ENCODE results near the gene TFB2M.
A peak's percentile ranks its signal among the peaks of the same experiment; 100 is the strongest.

Gene TFB2M

GRCh38 chr1:246583448-246584185, 17.6 kb upstream of the TFB2M start:
- Histone ChIP-seq H3K9me2 (replicated peaks; ENCODE audit: low read depth, low read length) (no peaks in the 10 kb centered on the region), H4K20me1 (ENCODE audit: insufficient read depth, low read length, poor library complexity, severe bottlenecking) (peaks cover 4% of the 10 kb centered on the region), H3K4me2 (ENCODE audit: low read depth, low read length, poor library complexity, severe bottlenecking) (no peak overlapping the region), H3K36me3 (ENCODE audit: insufficient read depth, low read length) (peaks cover 5% of the 10 kb centered on the region; the same call in 1 of the 2 replicates), H3K79me2 (ENCODE audit: insufficient read depth, low read length) (peaks cover 85% of the 10 kb centered on the region), H3F3A (ENCODE audit: low read depth) (no peaks in the 10 kb centered on the region; the same call in 1 of the 2 replicates), H3K27me3 (ENCODE audit: insufficient read depth, low read length, poor library complexity, severe bottlenecking) (no peaks in the 10 kb centered on the region), H3K9me3 (ENCODE audit: insufficient read depth, low read depth, low read length) (no peaks in the 10 kb centered on the region), H3K4me3 (ENCODE audit: low read length, poor library complexity, severe bottlenecking) (no peak overlapping the region), H3K4me1 (ENCODE audit: insufficient read depth, low read length, poor library complexity, severe bottlenecking) (peaks cover 45% of the 10 kb centered on the region), H2AFZ (ENCODE audit: low read length) (no peak overlapping the region), H3K9ac (ENCODE audit: low read depth, low read length, poor library complexity, severe bottlenecking) (peak overlapping the region; percentile 7)
- TF ChIP-seq, protein P1, sequence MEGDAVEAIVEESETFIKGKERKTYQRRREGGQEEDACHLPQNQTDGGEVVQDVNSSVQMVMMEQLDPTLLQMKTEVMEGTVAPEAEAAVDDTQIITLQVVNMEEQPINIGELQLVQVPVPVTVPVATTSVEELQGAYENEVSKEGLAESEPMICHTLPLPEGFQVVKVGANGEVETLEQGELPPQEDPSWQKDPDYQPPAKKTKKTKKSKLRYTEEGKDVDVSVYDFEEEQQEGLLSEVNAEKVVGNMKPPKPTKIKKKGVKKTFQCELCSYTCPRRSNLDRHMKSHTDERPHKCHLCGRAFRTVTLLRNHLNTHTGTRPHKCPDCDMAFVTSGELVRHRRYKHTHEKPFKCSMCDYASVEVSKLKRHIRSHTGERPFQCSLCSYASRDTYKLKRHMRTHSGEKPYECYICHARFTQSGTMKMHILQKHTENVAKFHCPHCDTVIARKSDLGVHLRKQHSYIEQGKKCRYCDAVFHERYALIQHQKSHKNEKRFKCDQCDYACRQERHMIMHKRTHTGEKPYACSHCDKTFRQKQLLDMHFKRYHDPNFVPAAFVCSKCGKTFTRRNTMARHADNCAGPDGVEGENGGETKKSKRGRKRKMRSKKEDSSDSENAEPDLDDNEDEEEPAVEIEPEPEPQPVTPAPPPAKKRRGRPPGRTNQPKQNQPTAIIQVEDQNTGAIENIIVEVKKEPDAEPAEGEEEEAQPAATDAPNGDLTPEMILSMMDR (conservative IDR thresholded peaks at IDR 0.05; ENCODE audit: low read length): no peak
- no peak for TF ChIP-seq EZH2phosphoT487 (IDR thresholded peaks at IDR 0.05; ENCODE audit: borderline replicate concordance)

- no peak overlapping the region for H3K4me2 ChIP-seq (ENCODE audit: low read depth, low read length, poor library complexity, severe bottlenecking)
- no peaks in the 10 kb centered on the region for H3K9me2 ChIP-seq (replicated peaks; ENCODE audit: low read depth, low read length)
- H4K20me1 ChIP-seq (ENCODE audit: insufficient read depth, low read length, poor library complexity, severe bottlenecking): no peaks in the 10 kb centered on the region
- peaks cover 2% of the 10 kb centered on the region; the same call in 1 of the 2 replicates for H3F3A ChIP-seq (ENCODE audit: low read depth)
- H3K4me3 ChIP-seq (ENCODE audit: low read length, poor library complexity, severe bottlenecking): no peak overlapping the region
- H3K36me3 ChIP-seq (ENCODE audit: insufficient read depth, low read length): peaks cover 5% of the 10 kb centered on the region; the same call in 1 of the 2 replicates
- no peaks in the 10 kb centered on the region for H3K27me3 ChIP-seq (ENCODE audit: insufficient read depth, low read length, poor library complexity, severe bottlenecking)
- H2AFZ ChIP-seq (ENCODE audit: low read length): no peak overlapping the region
- H3K9ac ChIP-seq (ENCODE audit: low read depth, low read length, poor library complexity, severe bottlenecking): peak overlapping the region; percentile 7
- H3K9me3 ChIP-seq (ENCODE audit: insufficient read depth, low read depth, low read length): no peaks in the 10 kb centered on the region
- TF ChIP-seq, protein P1 (conservative IDR thresholded peaks at IDR 0.05; ENCODE audit: low read length): no peak
- no peak for TF ChIP-seq EZH2phosphoT487 (IDR thresholded peaks at IDR 0.05; ENCODE audit: borderline replicate concordance)
- H3K4me1 ChIP-seq (ENCODE audit: insufficient read depth, low read length, poor library complexity, severe bottlenecking): peaks cover 50% of the 10 kb centered on the region
- H3K79me2 ChIP-seq (ENCODE audit: insufficient read depth, low read length): peaks cover 86% of the 10 kb centered on the region
Observed at GRCh38 chr1:246583056-246583440, 17.0 kb upstream of the TFB2M start.

DNA sequence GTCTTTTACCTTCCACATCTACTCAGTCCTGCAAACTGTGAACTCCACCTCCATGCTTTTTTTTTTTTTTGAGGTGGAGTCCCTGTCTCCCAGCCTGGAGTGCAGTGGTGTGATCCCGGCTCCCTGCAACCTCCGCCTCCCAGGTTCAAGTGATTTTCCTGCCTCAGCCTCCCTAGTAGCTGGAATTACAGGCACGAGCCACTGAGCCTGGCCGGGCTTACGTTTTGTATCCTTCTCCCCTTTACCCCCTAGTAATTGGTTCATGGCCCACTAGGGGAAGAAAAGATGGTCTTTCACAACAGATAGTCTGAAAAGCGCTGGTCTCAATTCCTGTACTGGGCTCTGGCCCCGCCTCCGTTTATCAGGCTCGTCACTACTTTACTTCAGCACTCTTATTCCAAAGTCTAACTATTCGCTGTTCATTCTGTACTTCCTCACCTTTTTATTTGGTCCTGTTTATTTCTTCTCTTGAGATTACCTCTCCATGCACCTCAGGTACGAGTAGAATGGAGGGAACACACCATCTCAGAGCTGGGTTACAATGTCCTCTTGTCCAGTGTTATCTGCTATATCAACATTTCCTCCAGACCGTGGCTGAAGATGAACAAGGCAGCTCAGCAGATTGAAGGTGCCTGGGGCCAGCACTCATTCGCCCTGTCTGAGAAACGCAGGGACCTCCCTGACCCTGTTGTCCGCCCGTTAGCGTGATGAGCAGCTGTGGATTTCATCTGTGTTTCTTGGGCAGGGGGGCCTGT, 16.4 kb upstream of the TFB2M start:
- H4K20me1 ChIP-seq (ENCODE audit: insufficient read depth, low read length, poor library complexity, severe bottlenecking): no peaks in the 10 kb centered on the region
- no peaks in the 10 kb centered on the region for H3K9me3 ChIP-seq (ENCODE audit: insufficient read depth, low read depth, low read length)
- H3K27me3 ChIP-seq (ENCODE audit: insufficient read depth, low read length, poor library complexity, severe bottlenecking): no peaks in the 10 kb centered on the region
- TF ChIP-seq EZH2phosphoT487 (IDR thresholded peaks at IDR 0.05; ENCODE audit: borderline replicate concordance): no peak
- TF ChIP-seq, protein P1 (conservative IDR thresholded peaks at IDR 0.05; ENCODE audit: low read length): no peak
- H3K9ac ChIP-seq (ENCODE audit: low read depth, low read length, poor library complexity, severe bottlenecking): no peak overlapping the region
- no peak overlapping the region for H3K4me3 ChIP-seq (ENCODE audit: low read length, poor library complexity, severe bottlenecking)
- no peak overlapping the region for H2AFZ ChIP-seq (ENCODE audit: low read length)
- peaks cover 7% of the 10 kb centered on the region for H3F3A ChIP-seq (ENCODE audit: low read depth)
- no peaks in the 10 kb centered on the region for H3K9me2 ChIP-seq (replicated peaks; ENCODE audit: low read depth, low read length)
- peaks cover 5% of the 10 kb centered on the region; the same call in 1 of the 2 replicates for H3K36me3 ChIP-seq (ENCODE audit: insufficient read depth, low read length)
- H3K4me2 ChIP-seq (ENCODE audit: low read depth, low read length, poor library complexity, severe bottlenecking): no peak overlapping the region
- peaks cover 54% of the 10 kb centered on the region for H3K4me1 ChIP-seq (ENCODE audit: insufficient read depth, low read length, poor library complexity, severe bottlenecking)
- H3K79me2 ChIP-seq (ENCODE audit: insufficient read depth, low read length): peaks cover 82% of the 10 kb centered on the region
